ENCODE results near the gene LRRC8B.

GRCh38 chr1:89590341-89591080 is 65.9 kb downstream of the LRRC8B start:
- TF ChIP-seq, protein P1, sequence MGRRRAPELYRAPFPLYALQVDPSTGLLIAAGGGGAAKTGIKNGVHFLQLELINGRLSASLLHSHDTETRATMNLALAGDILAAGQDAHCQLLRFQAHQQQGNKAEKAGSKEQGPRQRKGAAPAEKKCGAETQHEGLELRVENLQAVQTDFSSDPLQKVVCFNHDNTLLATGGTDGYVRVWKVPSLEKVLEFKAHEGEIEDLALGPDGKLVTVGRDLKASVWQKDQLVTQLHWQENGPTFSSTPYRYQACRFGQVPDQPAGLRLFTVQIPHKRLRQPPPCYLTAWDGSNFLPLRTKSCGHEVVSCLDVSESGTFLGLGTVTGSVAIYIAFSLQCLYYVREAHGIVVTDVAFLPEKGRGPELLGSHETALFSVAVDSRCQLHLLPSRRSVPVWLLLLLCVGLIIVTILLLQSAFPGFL (CRISPR knock-in tag; IDR thresholded peaks at IDR 0.05; ENCODE audit: borderline replicate concordance), result no peak
- no peak for TF ChIP-seq CTCF (IDR thresholded peaks at IDR 0.05)
- TF ChIP-seq SP1 (CRISPR knock-in tag; conservative IDR thresholded peaks at IDR 0.05), result no peak
- TF ChIP-seq CBFB (CRISPR knock-in tag; IDR thresholded peaks at IDR 0.05; ENCODE audit: low read depth), result no peak
- TF ChIP-seq ZNF138 (CRISPR knock-in tag; conservative IDR thresholded peaks at IDR 0.05), result no peak
- TF ChIP-seq, protein P2, sequence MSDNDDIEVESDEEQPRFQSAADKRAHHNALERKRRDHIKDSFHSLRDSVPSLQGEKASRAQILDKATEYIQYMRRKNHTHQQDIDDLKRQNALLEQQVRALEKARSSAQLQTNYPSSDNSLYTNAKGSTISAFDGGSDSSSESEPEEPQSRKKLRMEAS (CRISPR knock-in tag; IDR thresholded peaks at IDR 0.05), result no peak
- no peak for TF ChIP-seq CREM (CRISPR knock-in tag; IDR thresholded peaks at IDR 0.05)
- no peak for TF ChIP-seq ZBTB21 (CRISPR knock-in tag; IDR thresholded peaks at IDR 0.05; ENCODE audit: borderline replicate concordance)
- TF ChIP-seq ATF2 (CRISPR knock-in tag; IDR thresholded peaks at IDR 0.05; ENCODE audit: borderline replicate concordance, low read depth), result no peak
- no peak for TF ChIP-seq E2F1 (CRISPR knock-in tag; IDR thresholded peaks at IDR 0.05)
- no peak for TF ChIP-seq JAZF1 (CRISPR knock-in tag; IDR thresholded peaks at IDR 0.05)
- TF ChIP-seq NFE2L1 (CRISPR knock-in tag; IDR thresholded peaks at IDR 0.05), result no peak
- TF ChIP-seq, protein P3, sequence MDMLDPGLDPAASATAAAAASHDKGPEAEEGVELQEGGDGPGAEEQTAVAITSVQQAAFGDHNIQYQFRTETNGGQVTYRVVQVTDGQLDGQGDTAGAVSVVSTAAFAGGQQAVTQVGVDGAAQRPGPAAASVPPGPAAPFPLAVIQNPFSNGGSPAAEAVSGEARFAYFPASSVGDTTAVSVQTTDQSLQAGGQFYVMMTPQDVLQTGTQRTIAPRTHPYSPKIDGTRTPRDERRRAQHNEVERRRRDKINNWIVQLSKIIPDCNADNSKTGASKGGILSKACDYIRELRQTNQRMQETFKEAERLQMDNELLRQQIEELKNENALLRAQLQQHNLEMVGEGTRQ (CRISPR knock-in tag; IDR thresholded peaks at IDR 0.05), result no peak
- TF ChIP-seq PRDM15 (CRISPR knock-in tag; IDR thresholded peaks at IDR 0.05), result no peak

Data from WTC11 (cell line).